HG02588 (cell line): Measurements from ENCODE around the gene FAM240A.

ENCODE experiments used
- ATAC-seq: cut with Tn5 transposase; IDR thresholded peaks from one replicate; pipeline ENCODE4 v1.9.1; 2021; ENCODE audit warnings: mild to moderate bottlenecking, moderate library complexity; ENCODE audit not compliant: unreplicated experiment

FAM240A gene

GRCh38 chr3:46619845-46620778, 7.8 kb downstream of the FAM240A start:
- no peak for ATAC-seq

GRCh38 chr3:46624533-46624932, 12.2 kb downstream of the FAM240A start:
- ATAC-seq: no peak

GRCh38 chr3:46624975-46625490, 12.7 kb downstream of the FAM240A start:
- ATAC-seq: no peak

GRCh38 chr3:46626039-46626438, 13.7 kb downstream of the FAM240A start:
- ATAC-seq: no peak

- no peak for ATAC-seq
These were observed 14.8 kb downstream of the FAM240A start for GRCh38 chr3:46627078-46627477.

- ATAC-seq: no peak
These were observed 16.6 kb downstream of the FAM240A start for GRCh38 chr3:46628901-46629369.

- ATAC-seq: peak; percentile 82
These were observed 17.5 kb downstream of the FAM240A start for GRCh38 chr3:46629551-46630517.

GRCh38 chr3:46632792-46633191, 20.5 kb downstream of the FAM240A start:
- ATAC-seq: no peak

GRCh38 chr3:46634856-46635255, 22.5 kb downstream of the FAM240A start:
- ATAC-seq: no peak

GRCh38 chr3:46639221-46639620, 26.9 kb downstream of the FAM240A start:
- ATAC-seq: no peak

- no peak for ATAC-seq
These were observed 28.6 kb downstream of the FAM240A start for GRCh38 chr3:46640927-46641326.

GRCh38 chr3:46642971-46643370, 30.6 kb downstream of the FAM240A start:
- ATAC-seq: no peak

- no peak for ATAC-seq
These were observed 31.4 kb downstream of the FAM240A start for GRCh38 chr3:46643701-46644100.

- ATAC-seq: no peak
These were observed 34.4 kb downstream of the FAM240A start for GRCh38 chr3:46646700-46647099.

GRCh38 chr3:46648096-46648495, 35.8 kb downstream of the FAM240A start:
- ATAC-seq: no peak

GRCh38 chr3:46649436-46649835, 37.1 kb downstream of the FAM240A start:
- no peak for ATAC-seq

GRCh38 chr3:46651084-46651483, 38.8 kb downstream of the FAM240A start:
- ATAC-seq: no peak

GRCh38 chr3:46655271-46655670, 42.9 kb downstream of the FAM240A start:
- no peak for ATAC-seq

- no peak for ATAC-seq
These were observed 44.6 kb downstream of the FAM240A start for GRCh38 chr3:46656778-46657556.

GRCh38 chr3:46659285-46659684, 47.0 kb downstream of the FAM240A start:
- ATAC-seq: no peak
